ENCODE data around the gene FAM171A2. TPM values are rescaled to one million over a fixed set of nuclear protein-coding genes. Genes with fewer than 3 reads are reported as not detected.

FAM171A2 gene
- total RNA-seq, 4 donors from 2014 or later = 0.42 to 2.0 (median 1.2) TPM

GRCh38 chr17:44379887-44380286, 16.2 kb upstream of the FAM171A2 start:
- WGBS = 91% methylated on average over 9 of the region's 10 CpGs

GRCh38 chr17:44378171-44378705, 14.6 kb upstream of the FAM171A2 start:
- Histone ChIP-seq H3K36me3 (no peaks in the 10 kb centered on the region), H3K9me3 (no peaks in the 10 kb centered on the region), H3K27ac (replicated peaks in 1 of 4) (no peak overlapping the region), H3K4me3 (no peak overlapping the region), H3K4me1 (peaks cover 6 to 28% (median 23%) of the 10 kb centered on the region in 4 donors), H3K27me3 (peaks cover 0 to 15% (median 4%) of the 10 kb centered on the region in 4 donors)
- 88% methylated on average over 14 of the region's 14 CpGs for WGBS
- TF ChIP-seq POLR2A (IDR thresholded peaks at IDR 0.05; ENCODE audit: low read depth) = no peak
- no peak for TF ChIP-seq CTCF (IDR thresholded peaks at IDR 0.05)
- TF ChIP-seq POLR2AphosphoS5 (IDR thresholded peaks at IDR 0.05) = no peak
- no peak for TF ChIP-seq EP300 (IDR thresholded peaks at IDR 0.05)
- intact Hi-C loops (cut with DNase I) = no loop called here
- no peak for DNase-seq (ENCODE audit: extremely low spot score)

More at GRCh38 chr17:44379887-44380286, 16.2 kb upstream of the FAM171A2 start:
- no peak overlapping the region for H3K27ac ChIP-seq (replicated peaks in 1 of 4)
- TF ChIP-seq CTCF (IDR thresholded peaks at IDR 0.05) = no peak
- no peak for TF ChIP-seq EP300 (IDR thresholded peaks at IDR 0.05)
- no peak for TF ChIP-seq POLR2AphosphoS5 (IDR thresholded peaks at IDR 0.05)
- TF ChIP-seq POLR2A (IDR thresholded peaks at IDR 0.05; ENCODE audit: low read depth) = no peak
- intact Hi-C loops (cut with DNase I) = no loop called here
- DNase-seq (ENCODE audit: extremely low spot score) = no peak
- H3K4me1 ChIP-seq = peaks cover 11 to 29% (median 25%) of the 10 kb centered on the region in 4 donors
- no peak overlapping the region for H3K4me3 ChIP-seq
- H3K27me3 ChIP-seq = peaks cover 0 to 19% (median 4%) of the 10 kb centered on the region in 4 donors
- H3K9me3 ChIP-seq = no peaks in the 10 kb centered on the region
- no peaks in the 10 kb centered on the region for H3K36me3 ChIP-seq

GRCh38 chr17:44376779-44377178, 13.1 kb upstream of the FAM171A2 start:
- TF ChIP-seq POLR2A (IDR thresholded peaks at IDR 0.05; ENCODE audit: low read depth) (no peak), CTCF (IDR thresholded peaks at IDR 0.05) (no peak), EP300 (IDR thresholded peaks at IDR 0.05) (no peak), POLR2AphosphoS5 (IDR thresholded peaks at IDR 0.05) (no peak)
- Histone ChIP-seq H3K9me3 (no peaks in the 10 kb centered on the region), H3K4me3 (no peak overlapping the region), H3K27ac (replicated peaks in 1 of 4) (no peak overlapping the region), H3K4me1 (peaks cover 6 to 28% (median 23%) of the 10 kb centered on the region in 4 donors), H3K27me3 (peaks cover 0 to 20% (median 4%) of the 10 kb centered on the region in 4 donors), H3K36me3 (no peaks in the 10 kb centered on the region)
- 89% methylated on average over 3 of the region's 12 CpGs for WGBS
- intact Hi-C loops (cut with DNase I) = no loop called here
- no peak for DNase-seq (ENCODE audit: extremely low spot score)

GRCh38 chr17:44376124-44376523, 12.5 kb upstream of the FAM171A2 start:
- no peak for DNase-seq (ENCODE audit: extremely low spot score)
- H3K27me3 ChIP-seq = peaks cover 0 to 22% (median 4%) of the 10 kb centered on the region in 4 donors
- H3K4me1 ChIP-seq = peaks cover 6 to 28% (median 23%) of the 10 kb centered on the region in 4 donors
- no peak overlapping the region for H3K4me3 ChIP-seq
- no peaks in the 10 kb centered on the region for H3K36me3 ChIP-seq
- no peak overlapping the region for H3K27ac ChIP-seq (replicated peaks in 1 of 4)
- 17% methylated on average over 5 of the region's 5 CpGs for WGBS
- intact Hi-C loops (cut with DNase I) = no loop called here
- no peaks in the 10 kb centered on the region for H3K9me3 ChIP-seq
- no peak for TF ChIP-seq POLR2AphosphoS5 (IDR thresholded peaks at IDR 0.05)
- peak in 1 of 3 experiments; percentile 28 for TF ChIP-seq CTCF (IDR thresholded peaks at IDR 0.05)
- TF ChIP-seq EP300 (IDR thresholded peaks at IDR 0.05) = no peak

All from esophagus muscularis mucosa (tissue), 4 donors.